RWPE2 (cell line): ENCODE measurements around the gene UTS2R.

ENCODE experiments used
- ATAC-seq: fragments of 200-7000 bp; cut with Tn5 transposase; 3 replicates; pipeline ENCODE4 v1.9.1; 2021; ENCODE audit warnings: low read depth
- DNase-seq: peaks from one replicate; pipeline ENCODE4 v3.0.0-alpha.2; 2020; ENCODE audit warnings: low spot score
- H3K27ac ChIP-seq: fragments of 450-650 bp; 2 replicates; pipeline ENCODE4 v1.5.1; 2017; ENCODE audit warnings: mild to moderate bottlenecking; ENCODE audit not compliant: poor library complexity, severe bottlenecking
- H3K27me3 ChIP-seq: fragments of 250-450 bp; sonication (Bioruptor Pico); 2 replicates; pipeline ENCODE4 v1.5.1; 2021; ENCODE audit warnings: mild to moderate bottlenecking, moderate library complexity; ENCODE audit not compliant: insufficient read depth, poor library complexity, severe bottlenecking
- H3K36me3 ChIP-seq: fragments of 250-450 bp; sonication (Bioruptor Pico); 2 replicates; pipeline ENCODE4 v1.5.1; 2020; ENCODE audit warnings: low read depth, mild to moderate bottlenecking, moderate library complexity
- H3K4me1 ChIP-seq: fragments of 250-450 bp; sonication (Bioruptor Pico); 2 replicates; pipeline ENCODE4 v1.5.1; 2021; ENCODE audit warnings: mild to moderate bottlenecking, moderate library complexity; ENCODE audit not compliant: insufficient read depth, poor library complexity, severe bottlenecking
- H3K4me3 ChIP-seq: fragments of 250-450 bp; sonication (Bioruptor Pico); 2 replicates; pipeline ENCODE4 v1.5.1; 2021; ENCODE audit warnings: mild to moderate bottlenecking, moderate library complexity; ENCODE audit not compliant: severe bottlenecking
- H3K9me3 ChIP-seq: fragments of 250-450 bp; sonication (Bioruptor Pico); 2 replicates; pipeline ENCODE4 v1.5.1; 2021; ENCODE audit warnings: mild to moderate bottlenecking, moderate library complexity; ENCODE audit not compliant: severe bottlenecking
- TF ChIP-seq, protein P1 (sequence below): fragments of 450-650 bp; IDR thresholded peaks from one replicate; pipeline ENCODE4 v1.5.1; 2017; ENCODE audit warnings: mild to moderate bottlenecking, moderate library complexity; ENCODE audit not compliant: poor library complexity, severe bottlenecking

Gene UTS2R

DNA sequence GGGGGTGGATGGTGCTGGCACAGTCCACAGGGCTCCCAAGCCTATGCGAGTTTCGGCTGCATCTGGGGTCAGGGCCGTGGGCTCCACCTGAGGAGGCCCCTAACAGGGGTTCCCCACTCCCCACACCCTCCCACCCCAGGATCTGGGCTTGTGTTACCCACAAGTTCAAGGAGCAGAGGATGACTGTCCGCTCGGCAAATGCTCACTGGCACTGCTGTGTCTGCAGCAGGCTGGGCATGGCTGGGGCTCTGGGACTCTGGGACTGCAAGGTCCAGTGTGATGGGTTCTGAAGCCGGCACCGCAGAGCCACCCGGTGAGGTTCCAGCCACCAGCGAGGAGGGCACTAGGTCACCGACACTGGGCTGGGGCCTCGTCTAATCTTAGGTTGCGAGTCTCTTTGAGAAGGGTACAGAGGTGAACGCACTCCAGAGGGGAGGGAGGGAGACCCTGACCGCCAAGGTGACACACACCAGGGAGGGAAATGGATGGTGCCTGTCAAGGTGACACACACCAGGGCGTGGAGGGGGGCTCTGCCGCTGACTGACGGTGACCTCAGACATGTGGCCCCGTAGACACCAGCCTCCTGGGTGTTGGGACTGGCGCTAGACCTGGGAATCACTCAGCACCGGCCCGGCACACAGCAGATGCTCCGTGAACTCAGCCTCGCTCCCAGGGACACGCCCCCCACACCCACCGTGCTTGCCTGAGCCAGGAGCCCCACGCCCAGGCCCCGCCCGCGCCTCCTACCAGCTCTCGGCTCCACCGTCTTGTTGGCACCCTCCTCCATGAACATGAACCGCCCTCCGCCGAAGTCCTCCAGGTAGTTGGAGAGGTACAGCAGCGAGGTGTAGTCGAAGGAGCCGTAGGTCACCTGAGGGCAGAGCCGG is 26.1 kb downstream of the UTS2R start:
- ATAC-seq (no peak), DNase-seq (no peak)
- no peak overlapping the region for H3K27ac ChIP-seq
- TF ChIP-seq, protein P1, sequence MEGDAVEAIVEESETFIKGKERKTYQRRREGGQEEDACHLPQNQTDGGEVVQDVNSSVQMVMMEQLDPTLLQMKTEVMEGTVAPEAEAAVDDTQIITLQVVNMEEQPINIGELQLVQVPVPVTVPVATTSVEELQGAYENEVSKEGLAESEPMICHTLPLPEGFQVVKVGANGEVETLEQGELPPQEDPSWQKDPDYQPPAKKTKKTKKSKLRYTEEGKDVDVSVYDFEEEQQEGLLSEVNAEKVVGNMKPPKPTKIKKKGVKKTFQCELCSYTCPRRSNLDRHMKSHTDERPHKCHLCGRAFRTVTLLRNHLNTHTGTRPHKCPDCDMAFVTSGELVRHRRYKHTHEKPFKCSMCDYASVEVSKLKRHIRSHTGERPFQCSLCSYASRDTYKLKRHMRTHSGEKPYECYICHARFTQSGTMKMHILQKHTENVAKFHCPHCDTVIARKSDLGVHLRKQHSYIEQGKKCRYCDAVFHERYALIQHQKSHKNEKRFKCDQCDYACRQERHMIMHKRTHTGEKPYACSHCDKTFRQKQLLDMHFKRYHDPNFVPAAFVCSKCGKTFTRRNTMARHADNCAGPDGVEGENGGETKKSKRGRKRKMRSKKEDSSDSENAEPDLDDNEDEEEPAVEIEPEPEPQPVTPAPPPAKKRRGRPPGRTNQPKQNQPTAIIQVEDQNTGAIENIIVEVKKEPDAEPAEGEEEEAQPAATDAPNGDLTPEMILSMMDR: no peak
- no peaks in the 10 kb centered on the region for H3K9me3 ChIP-seq
- no peaks in the 10 kb centered on the region for H3K27me3 ChIP-seq
- no peaks in the 10 kb centered on the region for H3K4me1 ChIP-seq
- H3K4me3 ChIP-seq: no peak overlapping the region
- peaks cover 10% of the 10 kb centered on the region; the same call in 1 of the 2 replicates for H3K36me3 ChIP-seq

DNA sequence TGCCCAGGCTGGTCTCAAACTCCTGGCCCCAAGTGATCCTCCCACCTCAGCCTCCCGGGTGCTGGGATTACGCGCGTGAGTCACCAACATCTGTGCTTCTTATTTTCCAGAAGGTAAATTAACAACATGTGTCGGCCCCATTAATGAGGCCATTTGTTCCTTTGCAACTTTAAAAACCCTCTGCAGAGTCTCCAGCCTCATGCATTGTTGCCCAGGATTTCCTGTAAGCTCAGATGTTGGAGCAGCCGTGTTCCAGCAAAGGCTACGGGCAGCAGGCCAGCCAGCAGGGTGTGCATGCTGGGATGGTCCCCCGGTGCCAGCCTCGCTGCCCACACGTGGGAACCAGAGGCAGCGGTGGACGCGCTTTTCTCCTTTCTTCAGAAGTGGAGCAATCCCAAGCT is 27.5 kb downstream of the UTS2R start:
- DNase-seq (peak; percentile 41), ATAC-seq (no peak)
- Histone ChIP-seq H3K4me3 (no peak overlapping the region), H3K4me1 (no peaks in the 10 kb centered on the region), H3K9me3 (no peaks in the 10 kb centered on the region), H3K36me3 (peaks cover 17% of the 10 kb centered on the region), H3K27ac (no peak overlapping the region), H3K27me3 (no peaks in the 10 kb centered on the region)
- TF ChIP-seq, protein P1: no peak

DNA sequence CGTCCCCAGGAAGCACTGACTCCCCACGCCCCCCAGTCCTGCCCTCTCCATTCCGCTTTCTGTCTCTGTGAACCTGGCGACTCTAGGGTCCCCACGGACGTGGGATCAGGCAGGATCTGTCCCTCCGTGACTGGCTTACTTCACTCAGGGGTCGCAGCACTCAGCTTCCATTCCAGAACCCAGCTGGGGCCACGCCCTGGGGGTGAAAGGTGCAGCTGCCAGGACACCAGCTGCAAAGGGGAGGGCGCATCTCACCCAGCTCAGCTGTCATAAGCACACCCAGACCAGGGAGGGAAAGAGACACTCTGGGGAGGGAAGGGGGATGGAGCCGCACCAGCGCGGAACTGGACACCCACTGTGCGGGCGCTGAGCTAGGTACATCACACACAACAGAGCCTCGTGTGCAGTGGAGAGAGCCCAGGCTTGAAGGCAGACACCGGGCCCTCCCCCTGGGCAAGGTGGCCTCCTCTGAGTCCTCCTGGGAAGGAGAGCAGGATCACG is 28.1 kb downstream of the UTS2R start:
- H3K9me3 ChIP-seq: no peaks in the 10 kb centered on the region
- no peaks in the 10 kb centered on the region for H3K4me1 ChIP-seq
- no peak for ATAC-seq
- H3K27ac ChIP-seq: no peak overlapping the region
- H3K36me3 ChIP-seq: peaks cover 17% of the 10 kb centered on the region
- H3K27me3 ChIP-seq: no peaks in the 10 kb centered on the region
- TF ChIP-seq, protein P1: no peak
- no peak overlapping the region for H3K4me3 ChIP-seq
- peak; percentile 55 for DNase-seq

DNA sequence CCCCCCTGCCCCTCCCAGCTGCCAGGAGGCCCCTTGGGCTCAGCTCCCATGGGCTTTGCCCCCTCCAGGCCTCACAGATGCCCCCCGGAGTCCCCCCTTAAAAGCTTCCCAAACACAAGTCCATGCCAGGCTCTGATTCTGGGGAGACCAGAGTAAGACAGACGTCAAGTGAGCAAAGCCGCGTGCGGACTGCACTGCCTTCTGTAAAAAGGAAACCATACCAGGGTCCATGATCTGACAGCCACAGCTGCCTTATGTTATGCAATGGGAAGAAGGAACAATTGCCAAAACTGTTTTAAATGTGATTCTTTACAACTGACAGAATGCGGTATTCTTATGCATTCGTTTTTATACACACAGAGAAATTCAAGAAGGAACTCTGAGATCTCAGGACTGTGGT is 28.6 kb downstream of the UTS2R start:
- Histone ChIP-seq H3K4me1 (no peaks in the 10 kb centered on the region), H3K27me3 (no peaks in the 10 kb centered on the region), H3K36me3 (peaks cover 17% of the 10 kb centered on the region), H3K4me3 (no peak overlapping the region), H3K27ac (no peak overlapping the region), H3K9me3 (no peaks in the 10 kb centered on the region)
- TF ChIP-seq, protein P1: no peak
- DNase-seq (no peak), ATAC-seq (no peak)

DNA sequence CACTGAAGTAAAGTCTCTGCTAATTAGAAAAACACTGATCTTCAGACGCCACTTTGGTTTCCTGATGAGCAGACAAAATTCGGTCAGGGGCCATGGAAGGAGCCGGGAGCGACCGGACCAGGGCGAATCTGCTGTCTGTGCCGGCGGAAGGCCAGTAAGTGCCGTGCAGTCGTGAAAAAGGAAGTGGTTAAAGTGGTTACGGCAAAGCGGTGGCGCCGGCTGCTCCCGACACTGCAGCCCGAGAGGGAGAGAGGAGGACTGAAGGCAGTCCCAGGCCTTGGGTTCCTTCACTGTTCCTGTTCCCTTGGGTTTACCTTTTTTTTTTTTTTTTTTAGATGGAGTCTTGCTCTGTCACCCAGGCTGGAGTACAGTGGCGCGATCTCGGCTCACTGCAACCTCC is 29.3 kb downstream of the UTS2R start:
- Histone ChIP-seq H3K27ac (no peak overlapping the region), H3K27me3 (no peaks in the 10 kb centered on the region), H3K4me3 (no peak overlapping the region), H3K9me3 (no peaks in the 10 kb centered on the region), H3K4me1 (no peaks in the 10 kb centered on the region), H3K36me3 (peaks cover 17% of the 10 kb centered on the region)
- DNase-seq: peak; percentile 39
- ATAC-seq: no peak
- TF ChIP-seq, protein P1: no peak
